HTERT RPE-1 (cell line): ENCODE measurements around the gene BCAS4.

Experiments used
- in situ Hi-C: fragments of 300-500 bp; cut with MboI; formaldehyde crosslinking; loops from 4 replicates; pipeline ENCODE4 v1.14.3; 2020; ENCODE audit warnings: low sequenced_read_pairs

BCAS4 gene

GRCh38 chr20:50820515-50821256 is 25.8 kb downstream of the BCAS4 start:
- in situ Hi-C loops: no loop called here

DNA sequence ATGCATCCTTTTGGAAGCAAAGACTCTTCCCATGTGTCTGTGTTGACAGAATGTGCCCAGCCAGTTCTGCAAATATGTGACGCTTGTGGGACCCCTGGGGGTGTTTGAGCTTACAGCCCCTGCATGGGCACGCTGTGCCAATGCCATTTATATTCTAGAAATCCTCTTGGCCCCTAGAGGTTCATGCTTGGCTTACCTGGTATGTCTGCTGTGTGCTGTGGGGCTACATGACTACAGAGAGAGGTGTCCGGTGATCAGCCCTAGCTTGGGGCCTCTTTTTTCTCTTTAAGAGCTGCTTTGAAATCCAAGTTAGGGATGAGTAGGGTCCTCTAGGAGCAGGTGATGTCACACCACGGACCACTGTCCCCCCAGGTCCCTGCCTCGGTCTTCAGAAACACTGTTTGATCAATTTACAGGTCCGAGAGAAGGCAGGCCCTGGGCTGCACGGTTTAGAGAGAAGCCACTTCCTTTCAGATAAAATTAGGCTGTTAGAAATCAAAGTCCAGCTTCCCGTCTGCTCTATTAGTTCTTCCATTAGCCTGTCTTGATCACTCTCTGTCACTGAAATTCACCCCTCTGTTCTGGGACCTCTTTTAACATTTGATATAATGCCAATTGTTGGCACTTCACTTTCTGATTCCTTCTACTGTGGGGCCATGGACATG is 26.5 kb downstream of the BCAS4 start:
- in situ Hi-C loops: no loop called here

DNA sequence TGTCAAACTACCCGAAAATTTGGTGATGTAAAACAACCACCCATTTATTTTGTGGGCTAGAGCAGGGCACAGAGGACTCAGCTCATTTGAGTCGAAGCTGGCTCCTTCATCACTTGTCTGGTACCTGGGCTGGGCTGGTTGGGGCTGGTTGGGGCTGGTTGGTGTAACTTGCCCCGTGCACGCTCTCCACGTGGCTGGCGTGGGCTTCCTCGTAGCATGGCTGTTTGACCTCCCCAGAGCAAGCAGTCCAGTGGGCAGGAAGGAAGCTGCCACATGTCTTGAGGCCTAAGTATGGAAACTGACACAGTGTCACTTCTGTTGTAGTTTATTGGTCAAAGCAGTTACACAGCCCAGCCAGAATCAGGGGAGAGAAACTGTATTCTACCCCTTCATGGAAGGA is 27.1 kb downstream of the BCAS4 start:
- in situ Hi-C loops: no loop called here

DNA sequence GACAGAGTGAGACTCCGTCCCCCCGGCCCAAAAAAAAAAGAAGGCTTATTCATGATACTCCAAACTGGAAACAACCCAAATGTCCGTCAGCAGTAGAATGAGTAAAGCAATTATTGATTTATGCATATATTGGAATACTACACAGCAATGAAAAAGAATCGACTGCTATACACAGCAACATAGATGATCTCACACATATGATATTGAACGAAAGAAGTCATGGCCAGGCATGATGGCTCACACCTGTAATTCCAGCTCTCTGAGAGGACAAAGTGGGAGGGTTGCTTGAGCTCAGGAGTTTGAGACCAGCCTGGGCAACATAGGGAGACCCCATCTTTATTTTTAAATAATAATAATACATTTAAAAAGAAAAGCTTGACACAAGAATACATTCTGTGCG is 28.5 kb downstream of the BCAS4 start:
- in situ Hi-C loops: no loop called here

DNA sequence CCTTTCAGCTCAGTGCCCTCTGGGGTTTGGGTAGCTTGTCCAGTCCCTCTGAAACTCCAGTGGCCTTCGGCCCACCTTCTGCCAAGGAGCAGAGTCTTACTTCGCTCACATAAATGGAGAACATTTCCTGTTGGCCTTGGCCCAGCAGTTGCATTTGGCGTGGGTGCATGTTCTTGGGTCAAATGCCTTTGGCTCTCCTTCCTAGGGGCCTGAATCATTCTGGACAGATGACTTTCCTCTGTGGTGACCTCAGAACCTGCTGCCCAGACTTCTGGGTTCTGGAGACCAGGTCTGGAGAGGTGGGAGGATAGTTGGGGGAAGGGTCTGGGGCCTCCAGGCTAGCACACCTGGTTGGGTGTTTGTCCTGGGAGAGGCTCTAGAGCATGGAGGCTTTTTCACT is 29.3 kb downstream of the BCAS4 start:
- in situ Hi-C loops: no loop called here

- in situ Hi-C loops: no loop called here
Measured at GRCh38 chr20:50826121-50826520, 31.3 kb downstream of the BCAS4 start.

GRCh38 chr20:50828363-50829136 is 33.7 kb downstream of the BCAS4 start:
- in situ Hi-C loops: no loop called here

DNA sequence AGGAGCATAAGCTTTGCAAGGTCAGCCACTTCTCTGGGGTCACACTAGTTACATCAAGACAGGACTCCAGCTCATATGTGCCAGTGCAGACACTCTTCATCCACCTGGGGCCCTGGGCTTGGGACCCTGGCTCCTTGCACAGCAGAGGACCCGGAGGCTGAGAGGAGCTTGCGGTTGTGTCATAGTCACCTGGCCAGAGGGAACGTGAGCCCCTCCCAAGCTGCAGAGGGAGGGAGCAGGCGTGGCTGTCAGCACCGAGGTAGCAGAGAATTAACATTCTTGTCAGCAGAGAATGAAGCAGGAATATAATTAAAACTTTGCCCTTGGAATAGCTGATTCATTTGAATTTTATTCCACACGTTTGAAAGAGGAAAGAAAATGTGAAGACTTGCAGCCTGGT is 36.8 kb downstream of the BCAS4 start:
- in situ Hi-C loops: no loop called here

DNA sequence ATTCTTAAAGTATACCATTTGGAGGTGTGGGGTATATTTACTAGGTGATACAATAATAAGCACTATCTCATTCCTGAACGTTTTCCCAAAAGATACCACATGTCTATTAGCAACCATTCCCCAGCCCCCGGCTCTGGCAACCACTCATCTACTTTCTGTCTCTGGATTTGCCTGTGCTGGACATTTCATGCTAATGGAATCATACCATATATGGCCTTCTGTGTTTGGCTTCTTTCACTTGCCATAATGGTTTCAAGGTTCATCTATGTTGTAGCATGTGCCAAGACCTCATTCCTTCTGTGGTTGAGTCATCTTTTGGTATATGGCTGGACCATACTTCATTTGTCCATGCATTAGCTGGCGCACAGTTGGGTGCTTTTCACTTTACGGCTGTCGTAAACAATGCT is 39.7 kb downstream of the BCAS4 start:
- in situ Hi-C loops: no loop called here

DNA sequence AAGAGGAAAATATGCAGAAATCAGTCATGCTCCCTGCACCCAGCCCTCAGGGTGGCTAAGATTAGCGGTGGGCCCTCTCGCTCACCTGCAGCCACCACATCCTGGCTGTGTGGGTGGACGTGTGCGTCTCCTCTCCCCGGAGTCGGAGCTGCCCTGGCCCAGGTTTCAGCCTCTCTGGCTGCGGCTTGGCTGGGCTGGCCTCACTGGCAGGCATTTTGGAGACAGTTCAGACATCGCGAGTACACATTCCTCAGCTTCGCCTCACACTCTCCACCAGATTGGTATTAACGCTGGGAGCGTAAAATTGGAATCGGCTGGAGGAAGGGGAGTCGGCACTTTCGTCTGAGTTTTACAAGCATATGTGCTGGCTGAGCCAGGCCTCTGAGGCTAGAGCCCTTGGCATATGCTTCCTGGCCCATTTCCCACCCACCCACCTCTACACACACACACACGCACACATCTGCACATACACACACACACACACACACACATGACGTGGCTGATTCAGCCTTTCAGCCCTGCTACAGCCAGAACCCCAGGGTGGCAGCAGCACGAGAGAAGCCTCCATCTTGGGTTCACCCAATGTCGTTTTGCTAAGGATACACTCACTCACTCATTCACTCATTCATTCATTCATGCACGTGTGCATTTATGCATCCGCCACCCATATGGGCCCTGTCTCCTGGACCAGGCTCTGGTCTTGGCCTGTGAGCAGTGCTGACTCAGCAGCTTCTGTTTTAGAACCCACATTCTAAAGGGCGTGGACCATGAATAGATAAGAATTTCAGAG is 42.9 kb downstream of the BCAS4 start:
- in situ Hi-C loops: no loop called here

GRCh38 chr20:50838322-50838625 is 43.4 kb downstream of the BCAS4 start:
- in situ Hi-C loops: no loop called here

DNA sequence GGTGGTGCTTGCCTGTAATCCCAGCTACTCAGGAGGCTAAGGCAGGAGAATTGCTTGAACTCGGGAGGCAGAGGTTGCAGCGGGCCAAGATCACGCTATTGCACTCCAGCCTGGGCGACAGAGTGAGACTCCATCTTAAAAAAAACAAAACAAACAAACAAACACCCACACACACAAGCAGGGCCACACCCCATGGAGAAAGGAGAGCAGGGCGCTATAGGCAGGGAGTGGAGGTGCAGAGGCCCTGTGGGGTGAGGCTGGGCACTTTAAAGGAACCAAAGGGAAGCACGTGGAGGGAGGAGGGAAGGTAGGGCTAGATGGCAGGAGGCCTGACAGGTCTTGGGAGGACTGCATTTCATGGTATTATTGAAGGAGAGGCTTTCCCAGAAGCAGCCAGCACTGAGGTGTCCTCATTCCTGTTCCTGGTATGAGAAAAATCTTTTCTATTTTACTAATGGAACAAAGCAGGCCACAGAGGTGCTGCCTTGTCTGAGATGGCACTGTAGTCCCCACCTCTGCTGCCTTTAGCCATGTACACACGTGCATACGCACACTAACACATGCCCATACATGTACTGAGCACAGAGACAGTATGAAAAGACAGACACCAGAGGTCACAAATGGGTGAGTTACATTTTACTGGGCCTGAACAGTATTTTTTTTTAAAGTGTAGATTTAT is 44.0 kb downstream of the BCAS4 start:
- in situ Hi-C loops: no loop called here

DNA sequence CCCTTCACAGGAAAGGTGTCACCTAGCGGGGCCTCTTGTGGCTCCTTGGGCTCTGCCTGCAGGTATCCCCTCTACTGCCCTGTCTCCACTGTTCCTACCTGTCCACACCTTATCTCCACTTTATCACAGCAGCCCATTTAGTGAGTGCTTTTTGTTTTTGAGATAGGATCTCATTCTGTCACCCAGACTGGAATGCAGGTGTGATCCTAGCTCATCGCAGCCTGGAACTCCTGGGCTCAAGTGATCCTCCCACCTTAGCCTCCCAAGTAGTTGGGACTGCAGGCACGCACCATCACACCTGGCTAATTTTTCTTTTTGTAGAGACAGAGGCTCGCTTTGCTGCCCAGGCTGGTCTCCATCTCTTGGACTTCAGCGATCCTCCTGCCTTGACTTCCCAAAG is 48.0 kb downstream of the BCAS4 start:
- in situ Hi-C loops: no loop called here

DNA sequence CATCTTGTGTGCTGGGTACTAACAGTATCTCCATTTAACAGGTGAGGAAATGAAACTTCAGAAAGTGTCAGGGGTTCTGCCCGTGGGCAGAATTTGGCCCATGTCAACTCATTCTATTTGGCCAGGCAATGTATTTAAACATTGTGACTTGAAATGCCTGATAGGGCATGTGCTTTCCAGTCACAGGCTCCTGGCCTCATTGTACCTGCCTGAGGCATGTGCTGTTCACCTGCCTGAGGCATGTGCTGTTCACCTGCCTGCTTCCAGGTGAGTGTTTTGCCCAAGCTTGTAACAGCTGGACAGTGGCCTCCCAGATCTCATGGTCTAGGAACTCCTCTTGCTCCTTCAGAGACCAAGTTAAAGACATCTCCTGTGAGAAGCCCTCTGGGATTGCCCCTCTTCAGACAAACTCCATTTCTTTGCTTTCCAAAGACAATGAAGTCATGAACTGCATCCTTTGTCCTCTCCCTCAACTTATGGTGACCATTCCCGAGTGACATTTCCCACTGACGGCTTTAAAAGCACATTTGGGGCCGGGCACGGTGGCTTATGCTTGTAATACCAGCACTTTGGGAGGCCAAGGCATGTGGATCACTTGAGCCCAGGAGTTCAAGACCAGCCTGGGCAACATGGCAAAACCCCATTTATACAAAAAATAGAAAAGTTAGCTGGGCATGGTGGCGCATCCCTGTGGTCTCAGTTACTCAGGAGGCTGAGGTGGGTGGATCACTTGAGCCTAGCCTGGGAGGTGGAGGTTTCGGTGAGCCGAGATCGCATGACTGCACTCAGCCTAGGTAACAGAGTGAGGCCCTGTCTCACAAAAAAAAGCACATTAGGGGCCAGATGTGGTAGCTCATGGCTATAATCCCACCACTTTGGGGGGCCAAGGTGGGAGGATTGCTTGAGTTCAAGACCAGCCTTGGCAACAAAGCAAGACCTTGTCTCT is 48.7 kb downstream of the BCAS4 start:
- in situ Hi-C loops: no loop called here

- in situ Hi-C loops: no loop called here
Measured at GRCh38 chr20:50844430-50845100, 49.7 kb downstream of the BCAS4 start.

GRCh38 chr20:50845566-50846215 is 50.8 kb downstream of the BCAS4 start:
- in situ Hi-C loops: no loop called here

DNA sequence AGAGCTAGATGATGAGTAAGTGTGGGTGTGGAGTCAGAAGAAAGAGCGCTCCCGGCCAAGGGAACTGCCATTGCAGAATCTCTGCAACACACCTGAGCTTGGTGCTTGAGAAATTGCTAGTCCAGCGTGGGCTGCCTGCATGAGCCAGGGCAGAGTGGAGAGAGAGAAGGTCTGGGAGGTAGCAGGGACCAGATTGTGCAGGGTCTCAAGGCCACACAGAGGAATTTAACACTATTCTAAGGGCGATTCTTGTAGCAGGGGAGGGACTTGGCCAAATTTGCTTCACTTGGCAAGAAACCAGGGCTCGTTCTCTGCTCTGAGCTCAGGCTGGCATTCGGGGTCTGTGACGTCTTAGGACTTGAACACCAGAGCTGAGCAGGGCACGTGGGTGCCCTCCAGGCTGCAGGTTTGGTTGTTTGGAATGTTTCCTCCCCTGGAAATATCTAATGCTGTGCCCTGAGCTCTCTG is 53.5 kb downstream of the BCAS4 start:
- in situ Hi-C loops: no loop called here

GRCh38 chr20:50848846-50849673 is 54.2 kb downstream of the BCAS4 start:
- in situ Hi-C loops: no loop called here
